PC-3 (cell line): Measurements from ENCODE around the gene SCT. TPM values are rescaled to one million over a fixed set of nuclear protein-coding genes. Genes with fewer than 3 reads are reported as not detected.
A peak's percentile ranks its signal among the peaks of the same experiment; 100 is the strongest.

Experiments used
- ATAC-seq: fragments of 200-7000 bp; cut with Tn5 transposase; 2 replicates; pipeline ENCODE4 v1.9.1; 2020; ENCODE audit warnings: mild to moderate bottlenecking, moderate library complexity
- BruUV-seq: library from RNA; stranded (reverse); fragments of 400-500 nt; replicated peaks from 2 replicates; lab custom pipeline; 2021; lab: Mats Ljungman, UMichigan
- CTCF ChIA-PET: fragments of 300-600 bp; sonication (Branson Sonifier 250); formaldehyde crosslinking; loops from one replicate; lab custom pipeline; 2022; ENCODE audit warnings: antibody characterized with exemption; lab: Charles Lee
- POLR2A ChIA-PET: fragments of 300-600 bp; sonication (Branson Sonifier 250); formaldehyde crosslinking; loops from one replicate; lab custom pipeline; 2022; ENCODE audit warnings: antibody characterized with exemption; ENCODE audit not compliant: unreplicated experiment; lab: Charles Lee
- DNase-seq: peaks from one replicate; pipeline ENCODE4 v3.0.0-alpha.2; 2015
- H2AFZ ChIP-seq: fragments of 300-600 bp; sonication (generic); 2 replicates; pipeline ENCODE4 v1.6.0; 2016; ENCODE audit warnings: antibody characterized with exemption, low read length
- H3F3A ChIP-seq: fragments of 300-600 bp; sonication (generic); one replicate; pipeline ENCODE4 v1.6.0; 2017; ENCODE audit warnings: antibody characterized with exemption, low read length, control low read depth, mild to moderate bottlenecking; ENCODE audit not compliant: unreplicated experiment
- H3K27ac ChIP-seq: fragments of 300-600 bp; sonication (generic); 2 replicates; pipeline ENCODE4 v1.5.1; 2016; ENCODE audit warnings: mild to moderate bottlenecking, low read length
- H3K27me3 ChIP-seq: fragments of 300-600 bp; sonication (generic); 2 replicates; pipeline ENCODE4 v1.6.1; 2016; ENCODE audit warnings: low read length, mixed read lengths
- H3K36me3 ChIP-seq: fragments of 300-600 bp; sonication (generic); 2 replicates; pipeline ENCODE4 v1.6.1; 2016; ENCODE audit warnings: low read depth, mixed run types, low read length, mixed read lengths
- H3K4me1 ChIP-seq: fragments of 300-600 bp; sonication (generic); 2 replicates; pipeline ENCODE4 v1.5.1; 2016; ENCODE audit warnings: low read length; ENCODE audit not compliant: insufficient read depth
- H3K4me2 ChIP-seq: fragments of 300-600 bp; sonication (generic); 2 replicates; pipeline ENCODE4 v1.6.0; 2016; ENCODE audit warnings: low read length
- H3K4me3 ChIP-seq: fragments of 300-600 bp; sonication (generic); 2 replicates; pipeline ENCODE4 v1.5.1; 2016; ENCODE audit warnings: mild to moderate bottlenecking, low read length, mixed read lengths
- H3K79me2 ChIP-seq: fragments of 300-600 bp; sonication (generic); 2 replicates; pipeline ENCODE4 v1.6.1; 2017; ENCODE audit warnings: low read length, mixed read lengths
- H3K9ac ChIP-seq: fragments of 300-600 bp; sonication (generic); 2 replicates; pipeline ENCODE4 v1.6.0; 2016; ENCODE audit warnings: mild to moderate bottlenecking, low read length
- H3K9me2 ChIP-seq: fragments of 300-600 bp; sonication (generic); replicated peaks from 2 replicates; pipeline ENCODE4 v1.6.1; 2016; ENCODE audit warnings: mixed run types, low read length, mixed read lengths
- H3K9me3 ChIP-seq: fragments of 300-600 bp; sonication (generic); 2 replicates; pipeline ENCODE4 v1.6.1; 2016; ENCODE audit warnings: low read length, mixed read lengths
- H4K20me1 ChIP-seq: fragments of 300-600 bp; sonication (generic); 2 replicates; pipeline ENCODE4 v1.6.1; 2016; ENCODE audit warnings: low read length, mixed read lengths
- CTCF ChIP-seq: fragments of 300-600 bp; sonication (generic); conservative IDR thresholded peaks from 2 replicates; pipeline ENCODE4 v1.5.1; 2017; ENCODE audit warnings: antibody characterized with exemption, low read depth, mild to moderate bottlenecking, low read length
- EZH2 ChIP-seq: fragments of 300-600 bp; sonication (generic); IDR thresholded peaks from one replicate; pipeline ENCODE4 v1.6.1; 2017; ENCODE audit warnings: antibody characterized with exemption, mild to moderate bottlenecking, low read length; ENCODE audit not compliant: unreplicated experiment
- EZH2phosphoT487 ChIP-seq: fragments of 300-600 bp; sonication (generic); IDR thresholded peaks from 2 replicates; pipeline ENCODE4 v1.6.1; 2018; ENCODE audit warnings: mild to moderate bottlenecking, antibody characterized with exemption, low read length, borderline replicate concordance
- intact Hi-C: fragments of 100-400 bp; cut with micrococcal nuclease; formaldehyde crosslinking; loops from 2 replicates; pipeline ENCODE4 v1.9.0; 2023
- total RNA-seq: library from RNA; depleted of rRNA; stranded (reverse); fragments of >200 nt; gene quantifications from 2 replicates; pipeline ENCODE4 v1.2.3, GENCODE V29; 2014

The SCT gene
- total RNA-seq, 1 experiment from 2014 or later, result not detected

- Histone ChIP-seq H3K4me3 (no peak overlapping the region), H2AFZ (no peak overlapping the region), H4K20me1 (peaks cover 58% of the 10 kb centered on the region), H3K9me3 (no peaks in the 10 kb centered on the region), H3K27me3 (no peaks in the 10 kb centered on the region), H3K79me2 (peaks cover 76% of the 10 kb centered on the region), H3K4me1 (peaks cover 19% of the 10 kb centered on the region), H3K4me2 (no peak overlapping the region), H3K27ac (no peak overlapping the region), H3F3A (no peaks in the 10 kb centered on the region), H3K9ac (no peak overlapping the region), H3K36me3 (peaks cover 17% of the 10 kb centered on the region; the same call in 1 of the 2 replicates), H3K9me2 (no peaks in the 10 kb centered on the region)
- ChIA-PET CTCF (no interaction called here), POLR2A (no interaction called here)
- intact Hi-C loops, result no loop called here
- BruUV-seq, result no TSS peak
- TF ChIP-seq EZH2, result no peak
- TF ChIP-seq EZH2phosphoT487, result no peak
- no peak for TF ChIP-seq CTCF
- no peak for ATAC-seq
- DNase-seq, result no peak
Measured at GRCh38 chr11:579830-580601, 47.0 kb downstream of the SCT start.

GRCh38 chr11:578276-579035, 48.5 kb downstream of the SCT start:
- no peaks in the 10 kb centered on the region for H3K9me3 ChIP-seq
- no peak for DNase-seq
- no peak for TF ChIP-seq EZH2phosphoT487
- no peak for TF ChIP-seq CTCF
- TF ChIP-seq EZH2, result no peak
- no peaks in the 10 kb centered on the region for H3K9me2 ChIP-seq
- peak overlapping the region; percentile 79 for H3K4me3 ChIP-seq
- peaks cover 50% of the 10 kb centered on the region for H4K20me1 ChIP-seq
- ChIA-PET POLR2A (no interaction called here), CTCF (no interaction called here)
- H3K27me3 ChIP-seq, result no peaks in the 10 kb centered on the region
- no peak overlapping the region for H3K27ac ChIP-seq
- H2AFZ ChIP-seq, result no peak overlapping the region
- no peaks in the 10 kb centered on the region for H3F3A ChIP-seq
- peaks cover 74% of the 10 kb centered on the region for H3K79me2 ChIP-seq
- H3K4me2 ChIP-seq, result peak overlapping the region; percentile 90
- peaks cover 24% of the 10 kb centered on the region for H3K4me1 ChIP-seq
- intact Hi-C loops, result no loop called here
- BruUV-seq, result no TSS peak
- H3K36me3 ChIP-seq, result peaks cover 8% of the 10 kb centered on the region; the same call in 1 of the 2 replicates
- H3K9ac ChIP-seq, result no peak overlapping the region
- no peak for ATAC-seq

GRCh38 chr11:577611-577894, 49.4 kb downstream of the SCT start:
- ChIA-PET POLR2A (no interaction called here), CTCF (no interaction called here)
- no peak for DNase-seq
- no TSS peak for BruUV-seq
- no peak for ATAC-seq
- Histone ChIP-seq H3K9me3 (no peaks in the 10 kb centered on the region), H3K36me3 (peaks cover 8% of the 10 kb centered on the region; the same call in 1 of the 2 replicates), H3K27ac (no peak overlapping the region), H3K27me3 (no peaks in the 10 kb centered on the region), H3K4me2 (peak overlapping the region; percentile 90), H3K79me2 (peaks cover 70% of the 10 kb centered on the region), H2AFZ (no peak overlapping the region), H3K4me1 (peaks cover 24% of the 10 kb centered on the region), H3F3A (no peaks in the 10 kb centered on the region), H3K9ac (peak overlapping the region; percentile 98), H3K9me2 (no peaks in the 10 kb centered on the region), H3K4me3 (peak overlapping the region; percentile 79), H4K20me1 (peaks cover 48% of the 10 kb centered on the region)
- no peak for TF ChIP-seq EZH2
- no peak for TF ChIP-seq CTCF
- no peak for TF ChIP-seq EZH2phosphoT487
- intact Hi-C loops, result loop anchor here (2.0 kb wide), 1 partner anchor 41 kb away; the partner anchor contains the start of gene LRRC56
